T-helper 17 cell (primary cell): ENCODE data around the gene LAYN. TPM values are rescaled to one million over a fixed set of nuclear protein-coding genes. Genes with fewer than 3 reads are reported as not detected.

Experiments
- ATAC-seq: fragments of 150-1000 bp; cut with Tn5 transposase; 2 replicates; pipeline ENCODE4 v1.10.0; 2021; ENCODE audit warnings: mild to moderate bottlenecking, moderate library complexity
- DNase-seq, 3 donors: peaks; one replicate each; pipeline versions ENCODE4 v3.0.0 to v3.0.0-alpha.2; 2020 to 2021
- H3K9me3 ChIP-seq: one replicate; pipeline ENCODE4 v1.7.0; 2013; ENCODE audit warnings: low read length, mild to moderate bottlenecking; ENCODE audit not compliant: control insufficient read depth, poor library complexity, severe bottlenecking
- H3K27ac Mint-ChIP-seq: one replicate; pipeline ENCODE4 v1.8.0; 2022; ENCODE audit warnings: mild to moderate bottlenecking, moderate library complexity, mixed read lengths
- H3K27me3 Mint-ChIP-seq: one replicate; pipeline ENCODE4 v1.8.0; 2022; ENCODE audit warnings: mixed read lengths
- H3K36me3 Mint-ChIP-seq: one replicate; pipeline ENCODE4 v1.8.0; 2022; ENCODE audit warnings: low read depth, mixed read lengths
- H3K4me1 Mint-ChIP-seq: one replicate; pipeline ENCODE4 v1.8.0; 2022; ENCODE audit warnings: mild to moderate bottlenecking, mixed read lengths
- H3K4me3 Mint-ChIP-seq: one replicate; pipeline ENCODE4 v1.8.0; 2022; ENCODE audit warnings: mild to moderate bottlenecking, moderate library complexity, mixed read lengths
- total RNA-seq, 4 donors: library from RNA in 2 of 4; stranded (reverse) in 2 of 4; gene quantifications; one replicate each; pipeline ENCODE4 v1.2.3 and lab custom pipeline; 2022 to 2026

The LAYN gene
- total RNA-seq, 2 donors from 2014 or later, result 1.4 TPM; not detected in 1

DNA sequence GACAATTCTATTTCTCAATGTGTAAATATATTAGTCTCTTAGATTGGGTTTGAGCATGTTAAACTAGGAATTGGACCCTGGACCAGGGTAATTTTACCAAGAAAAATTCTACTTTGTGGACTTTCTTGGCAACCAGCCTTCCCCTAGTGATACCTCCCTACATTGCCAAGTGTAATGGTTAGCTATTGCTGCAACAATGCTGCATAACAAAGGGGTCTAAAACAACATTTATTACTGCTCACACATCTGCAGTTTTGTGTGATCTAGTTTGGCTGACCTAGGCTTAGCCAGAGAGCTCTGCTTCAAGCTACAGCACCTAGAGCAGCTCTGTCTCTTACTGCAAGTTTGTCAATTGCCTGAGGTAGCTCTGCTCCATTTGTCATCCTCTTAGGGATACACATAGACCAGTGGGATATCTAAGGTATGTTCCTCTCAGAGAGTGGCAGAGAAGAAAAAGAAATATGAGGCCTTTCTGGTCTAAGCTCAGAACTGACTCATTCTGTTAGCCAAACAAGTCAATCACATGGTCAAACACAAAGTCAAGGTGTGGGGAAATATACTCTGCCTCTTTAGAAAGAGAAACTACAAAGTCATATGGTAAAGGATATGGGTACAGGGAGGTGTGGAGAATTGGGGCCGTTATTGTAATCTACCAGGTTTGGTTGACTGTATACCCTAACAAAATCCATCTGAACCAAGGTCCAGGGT lies 2.0 kb upstream of the LAYN start:
- Mint-ChIP-seq H3K27ac (no peak overlapping the region), H3K27me3 (peaks cover 88% of the 10 kb centered on the region), H3K4me3 (no peak overlapping the region), H3K4me1 (peaks cover 7% of the 10 kb centered on the region), H3K36me3 (no peaks in the 10 kb centered on the region)
- DNase-seq, result no peak
- H3K9me3 ChIP-seq, result no peaks in the 10 kb centered on the region
- no peak for ATAC-seq

DNA sequence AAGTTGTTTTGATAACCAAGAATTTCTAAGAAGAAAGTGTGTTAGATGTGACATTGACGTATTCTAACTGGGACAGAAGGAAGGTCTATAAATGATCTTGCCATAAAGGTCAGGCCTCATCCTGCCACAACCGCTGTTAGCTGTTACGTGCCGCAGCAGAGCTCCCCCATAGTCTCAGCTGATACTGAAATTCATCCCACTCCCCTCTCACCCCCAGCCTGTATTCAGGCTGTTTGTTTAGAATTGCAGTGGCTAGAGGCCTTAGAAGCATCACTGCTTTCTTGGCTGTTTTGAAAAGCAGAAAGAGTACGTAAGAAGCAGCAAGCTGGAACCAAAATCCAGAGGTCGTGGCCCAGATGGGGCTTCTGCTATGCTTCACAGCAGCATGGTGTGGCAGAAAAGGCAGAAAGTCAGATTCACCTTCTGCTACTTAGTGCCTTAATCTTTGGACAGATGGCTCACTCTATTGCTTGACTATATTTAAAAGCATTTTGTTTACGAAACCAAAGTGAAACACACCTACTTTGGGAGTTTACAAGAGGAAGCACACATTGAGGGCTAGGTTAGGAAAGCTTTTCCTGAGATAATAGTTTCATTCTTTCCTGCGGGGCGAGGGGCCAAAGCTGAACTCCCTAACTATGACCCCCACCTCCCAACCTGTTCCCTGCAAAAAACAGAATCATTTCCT lies 950 bp upstream of the LAYN start:
- no peak overlapping the region for H3K27ac Mint-ChIP-seq
- peaks cover 88% of the 10 kb centered on the region for H3K27me3 Mint-ChIP-seq
- H3K36me3 Mint-ChIP-seq, result no peaks in the 10 kb centered on the region
- H3K9me3 ChIP-seq, result no peaks in the 10 kb centered on the region
- peak overlapping the region; percentile 56 for H3K4me3 Mint-ChIP-seq
- peak; percentile 24 for ATAC-seq
- peaks cover 7% of the 10 kb centered on the region for H3K4me1 Mint-ChIP-seq
- DNase-seq, result no peak

DNA sequence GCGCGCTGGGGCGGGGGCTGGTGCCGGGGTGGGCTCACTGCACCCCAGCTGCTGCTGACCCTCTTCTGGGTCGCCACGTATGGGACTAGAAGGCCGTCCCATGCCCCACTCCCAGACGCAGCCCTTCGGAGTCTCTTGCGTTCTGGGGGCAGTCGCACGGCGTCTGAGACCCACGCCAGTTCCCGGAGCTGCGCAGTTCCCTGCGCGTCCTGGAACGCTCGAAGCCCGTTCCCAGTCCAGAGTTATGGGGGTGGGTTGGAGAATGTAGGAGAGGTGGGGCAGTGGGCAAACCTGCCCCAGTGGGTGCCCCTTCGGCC lies 375 bp downstream of the LAYN start:
- Mint-ChIP-seq H3K36me3 (no peaks in the 10 kb centered on the region), H3K4me1 (peaks cover 4% of the 10 kb centered on the region), H3K4me3 (peak overlapping the region; percentile 39), H3K27ac (no peak overlapping the region), H3K27me3 (peaks cover 85% of the 10 kb centered on the region)
- DNase-seq (no peak), ATAC-seq (peak; percentile 5)
- H3K9me3 ChIP-seq, result no peaks in the 10 kb centered on the region

DNA sequence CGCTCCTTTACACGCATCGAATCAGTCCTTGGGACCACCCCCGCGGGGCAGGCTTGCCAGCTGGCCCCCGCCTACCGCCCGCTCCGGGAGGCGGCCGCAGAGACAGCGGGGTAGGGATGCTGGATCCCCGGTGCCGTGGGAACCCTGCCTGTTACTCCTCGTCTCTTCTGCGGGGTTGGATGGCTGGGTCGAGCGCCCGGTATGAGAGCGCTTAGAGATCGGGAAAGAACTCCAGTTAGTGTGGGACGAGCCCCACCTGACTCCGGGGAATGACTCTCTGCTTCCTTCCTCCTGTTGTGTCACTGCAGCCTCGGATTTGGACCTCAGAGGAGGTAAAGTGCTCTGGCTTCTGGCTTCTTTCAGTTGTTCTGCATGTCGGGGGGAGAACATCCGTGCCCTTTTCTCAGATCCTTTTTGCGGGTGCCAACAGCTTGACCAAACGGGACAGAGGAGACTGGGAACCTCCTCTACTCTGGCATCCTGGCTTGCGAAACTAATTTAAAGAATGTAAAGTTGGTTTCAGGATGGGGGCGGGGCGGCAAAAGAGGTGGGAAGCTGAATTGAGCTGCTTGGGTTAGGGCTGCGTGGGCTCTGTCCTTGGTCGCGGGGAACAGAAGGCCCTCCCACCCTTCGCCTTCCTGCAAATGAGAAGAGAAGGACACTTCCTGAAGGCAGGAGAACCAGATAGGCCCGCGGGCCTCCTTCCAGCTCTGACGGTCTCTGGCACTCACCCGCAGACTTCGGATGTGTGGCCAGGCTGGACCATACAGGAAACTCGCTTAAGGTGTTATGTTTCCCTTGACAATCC lies 938 bp downstream of the LAYN start:
- Mint-ChIP-seq H3K4me3 (peak overlapping the region; percentile 90), H3K27ac (peak overlapping the region; percentile 27), H3K36me3 (no peaks in the 10 kb centered on the region), H3K4me1 (peaks cover 4% of the 10 kb centered on the region), H3K27me3 (peaks cover 85% of the 10 kb centered on the region)
- no peaks in the 10 kb centered on the region for H3K9me3 ChIP-seq
- ATAC-seq (no peak), DNase-seq (no peak)

DNA sequence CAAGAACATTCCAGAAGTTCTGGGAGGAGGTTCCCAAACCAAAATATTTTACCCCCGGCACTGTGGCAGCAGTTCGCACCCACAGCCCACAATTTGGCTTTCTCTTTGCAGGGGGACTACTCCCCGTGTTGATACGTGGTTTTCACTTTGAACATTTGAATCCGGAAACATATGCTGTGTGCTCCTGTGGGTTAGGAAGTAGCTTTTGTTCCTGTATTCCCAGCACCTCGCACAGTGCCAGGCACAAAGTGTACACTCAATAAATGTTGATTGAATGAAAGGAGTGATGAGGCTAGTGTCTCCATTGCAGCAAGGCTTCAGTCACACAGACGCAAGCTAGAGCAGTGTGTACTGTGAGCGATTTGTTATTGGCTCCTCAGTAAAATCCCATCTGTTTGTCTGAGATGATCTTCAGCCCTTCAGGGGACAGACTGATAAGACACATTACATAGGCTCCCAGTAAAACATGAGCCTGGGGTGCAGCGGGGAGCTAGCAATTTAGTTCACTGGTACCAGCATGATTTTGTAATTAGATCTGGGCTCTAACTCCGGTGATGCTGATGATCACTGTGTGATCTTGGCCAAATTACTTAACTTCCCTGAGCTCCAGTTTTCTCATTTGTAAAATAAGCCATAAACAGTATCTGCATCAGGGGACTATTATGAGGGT lies 2.2 kb downstream of the LAYN start:
- ATAC-seq, result no peak
- no peak for DNase-seq
- no peaks in the 10 kb centered on the region for H3K9me3 ChIP-seq
- H3K27me3 Mint-ChIP-seq, result peaks cover 83% of the 10 kb centered on the region
- H3K27ac Mint-ChIP-seq, result no peak overlapping the region
- H3K4me1 Mint-ChIP-seq, result peaks cover 4% of the 10 kb centered on the region
- H3K4me3 Mint-ChIP-seq, result no peak overlapping the region
- no peaks in the 10 kb centered on the region for H3K36me3 Mint-ChIP-seq

DNA sequence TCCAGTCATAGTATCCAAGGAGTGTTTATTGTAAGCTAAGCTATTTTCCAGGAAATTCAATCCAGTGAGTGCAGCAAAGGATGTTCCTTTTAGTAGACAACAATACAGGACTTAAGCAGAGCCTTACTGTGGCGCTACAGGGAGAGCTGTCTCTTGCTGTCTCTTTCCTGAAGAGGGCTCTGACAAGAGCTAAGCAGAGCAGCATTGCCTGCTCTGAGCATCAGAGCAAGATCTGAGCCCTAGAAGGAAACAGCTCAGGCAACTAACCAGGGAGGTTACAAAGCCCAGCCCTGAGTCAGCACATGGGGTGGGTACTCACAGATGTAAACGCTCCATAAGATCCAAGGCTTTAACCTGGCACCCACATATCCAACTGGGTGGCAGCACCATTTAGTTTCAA lies 8.0 kb downstream of the LAYN start:
- Mint-ChIP-seq H3K4me1 (no peaks in the 10 kb centered on the region), H3K27ac (no peak overlapping the region), H3K36me3 (no peaks in the 10 kb centered on the region), H3K4me3 (no peak overlapping the region), H3K27me3 (peaks cover 82% of the 10 kb centered on the region)
- no peaks in the 10 kb centered on the region for H3K9me3 ChIP-seq
- DNase-seq (no peak), ATAC-seq (no peak)

DNA sequence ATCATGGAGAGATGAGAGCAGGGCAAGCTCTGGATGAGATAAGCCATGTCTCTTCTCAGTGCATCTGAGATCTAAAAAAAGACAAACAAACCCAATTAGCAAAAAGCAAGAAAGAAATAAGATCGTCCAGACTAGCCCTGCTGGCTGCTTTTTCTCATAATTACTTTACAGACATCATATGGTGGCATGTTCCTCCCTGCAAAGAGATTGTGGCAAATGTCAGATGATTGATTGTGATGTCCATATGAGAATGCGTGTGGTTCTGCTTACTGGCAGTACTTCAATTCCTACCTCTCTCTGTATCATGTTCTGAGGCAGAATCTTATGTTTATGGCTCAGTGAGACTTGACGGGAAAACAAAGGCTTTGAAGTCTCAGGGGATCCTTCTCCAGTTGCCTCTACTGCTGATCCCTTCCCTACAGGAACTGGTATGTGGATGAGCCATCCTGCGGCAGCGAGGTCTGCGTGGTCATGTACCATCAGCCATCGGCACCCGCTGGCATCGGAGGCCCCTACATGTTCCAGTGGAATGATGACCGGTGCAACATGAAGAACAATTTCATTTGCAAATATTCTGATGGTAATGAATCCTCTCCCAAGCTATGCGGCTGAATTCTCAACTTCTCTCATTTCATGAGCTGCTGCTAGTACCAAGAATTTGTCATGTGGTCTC lies 8.8 kb downstream of the LAYN start:
- no peak overlapping the region for H3K4me3 Mint-ChIP-seq
- DNase-seq (no peak), ATAC-seq (no peak)
- H3K4me1 Mint-ChIP-seq, result no peaks in the 10 kb centered on the region
- no peak overlapping the region for H3K27ac Mint-ChIP-seq
- peaks cover 79% of the 10 kb centered on the region for H3K27me3 Mint-ChIP-seq
- no peaks in the 10 kb centered on the region for H3K36me3 Mint-ChIP-seq
- no peaks in the 10 kb centered on the region for H3K9me3 ChIP-seq

DNA sequence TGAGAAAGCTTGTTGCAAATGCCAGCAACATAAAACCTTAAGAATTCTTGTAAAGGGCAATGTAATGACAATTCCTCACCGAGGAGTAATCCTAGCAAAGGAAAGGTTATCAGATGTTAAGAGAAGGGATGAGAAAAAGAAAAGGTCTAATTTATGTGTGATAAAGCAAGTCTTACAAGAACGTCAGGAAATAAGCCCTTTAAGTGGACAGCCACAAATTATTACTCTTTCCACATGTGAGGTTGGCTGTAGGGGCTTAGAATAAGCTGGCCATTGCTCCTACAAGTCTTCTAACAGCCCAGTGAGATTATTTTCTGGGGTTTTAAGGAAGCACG lies 9.3 kb downstream of the LAYN start:
- Mint-ChIP-seq H3K27me3 (peaks cover 76% of the 10 kb centered on the region), H3K27ac (no peak overlapping the region), H3K4me1 (no peaks in the 10 kb centered on the region), H3K36me3 (no peaks in the 10 kb centered on the region), H3K4me3 (no peak overlapping the region)
- no peaks in the 10 kb centered on the region for H3K9me3 ChIP-seq
- DNase-seq (no peak), ATAC-seq (no peak)

DNA sequence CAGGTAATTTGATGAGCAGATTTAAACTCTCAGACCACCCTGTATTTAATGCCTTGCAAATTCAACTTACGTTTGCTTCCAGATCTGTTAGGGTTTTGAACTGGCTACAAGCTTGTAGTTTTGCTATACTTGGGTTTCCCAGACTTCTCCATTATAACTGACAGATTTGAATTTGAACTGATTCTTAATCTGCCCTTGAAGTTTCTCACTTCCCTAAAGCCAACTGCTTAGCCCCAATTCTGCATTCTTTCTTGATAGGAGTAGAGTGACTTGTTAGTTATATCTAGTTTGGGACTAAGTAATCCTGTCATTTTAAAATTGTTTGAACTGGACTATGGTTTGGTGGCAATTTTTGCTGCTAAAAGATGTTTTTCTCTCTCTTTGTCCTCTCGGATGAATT lies 9.7 kb downstream of the LAYN start:
- H3K9me3 ChIP-seq, result no peaks in the 10 kb centered on the region
- Mint-ChIP-seq H3K4me1 (no peaks in the 10 kb centered on the region), H3K27me3 (peaks cover 73% of the 10 kb centered on the region), H3K27ac (no peak overlapping the region), H3K4me3 (no peak overlapping the region), H3K36me3 (no peaks in the 10 kb centered on the region)
- DNase-seq, result no peak
- ATAC-seq, result no peak

DNA sequence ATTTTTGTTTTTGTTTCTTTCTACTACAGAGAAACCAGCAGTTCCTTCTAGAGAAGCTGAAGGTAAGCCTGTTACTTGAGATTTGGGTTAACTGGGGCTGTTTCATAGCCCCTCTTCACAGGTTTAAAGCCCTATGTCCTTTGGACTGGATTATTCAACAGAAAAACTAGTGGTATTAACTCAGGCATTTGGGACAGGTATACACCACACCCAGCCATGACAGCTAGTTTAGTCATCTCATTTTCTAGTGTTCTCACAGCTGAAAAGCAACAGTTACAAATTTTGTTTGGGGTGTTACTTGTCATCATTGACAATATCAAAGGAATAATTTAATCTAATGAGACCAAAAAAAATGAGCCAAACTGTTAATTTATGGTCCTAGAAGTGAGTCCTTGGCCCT lies 14.0 kb downstream of the LAYN start:
- no peaks in the 10 kb centered on the region for H3K36me3 Mint-ChIP-seq
- H3K4me3 Mint-ChIP-seq, result no peak overlapping the region
- no peaks in the 10 kb centered on the region for H3K9me3 ChIP-seq
- no peak overlapping the region for H3K27ac Mint-ChIP-seq
- H3K4me1 Mint-ChIP-seq, result no peaks in the 10 kb centered on the region
- no peak for DNase-seq
- peaks cover 33% of the 10 kb centered on the region for H3K27me3 Mint-ChIP-seq
- ATAC-seq, result no peak

DNA sequence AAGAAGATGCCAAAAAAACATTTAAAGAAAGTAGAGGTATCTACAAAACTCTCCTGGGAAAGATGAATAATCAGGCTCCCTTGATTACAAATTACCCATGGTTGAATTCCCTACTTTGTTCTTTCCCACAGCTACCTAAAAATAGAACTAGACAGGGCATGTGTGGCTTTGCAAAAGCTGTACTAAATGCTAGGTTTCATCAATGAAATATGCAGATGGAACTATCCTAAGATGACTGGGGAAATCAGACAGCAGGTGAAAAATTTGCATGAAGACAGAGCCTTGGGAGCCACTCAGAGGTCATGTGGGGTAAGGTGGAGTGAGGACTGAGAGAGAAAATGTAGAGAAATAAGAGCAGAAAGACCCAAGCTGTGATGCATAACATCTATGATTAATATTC lies 14.7 kb downstream of the LAYN start:
- H3K36me3 Mint-ChIP-seq, result no peaks in the 10 kb centered on the region
- DNase-seq (no peak), ATAC-seq (no peak)
- no peaks in the 10 kb centered on the region for H3K9me3 ChIP-seq
- no peak overlapping the region for H3K4me3 Mint-ChIP-seq
- no peak overlapping the region for H3K27ac Mint-ChIP-seq
- H3K27me3 Mint-ChIP-seq, result peaks cover 30% of the 10 kb centered on the region
- H3K4me1 Mint-ChIP-seq, result no peaks in the 10 kb centered on the region

DNA sequence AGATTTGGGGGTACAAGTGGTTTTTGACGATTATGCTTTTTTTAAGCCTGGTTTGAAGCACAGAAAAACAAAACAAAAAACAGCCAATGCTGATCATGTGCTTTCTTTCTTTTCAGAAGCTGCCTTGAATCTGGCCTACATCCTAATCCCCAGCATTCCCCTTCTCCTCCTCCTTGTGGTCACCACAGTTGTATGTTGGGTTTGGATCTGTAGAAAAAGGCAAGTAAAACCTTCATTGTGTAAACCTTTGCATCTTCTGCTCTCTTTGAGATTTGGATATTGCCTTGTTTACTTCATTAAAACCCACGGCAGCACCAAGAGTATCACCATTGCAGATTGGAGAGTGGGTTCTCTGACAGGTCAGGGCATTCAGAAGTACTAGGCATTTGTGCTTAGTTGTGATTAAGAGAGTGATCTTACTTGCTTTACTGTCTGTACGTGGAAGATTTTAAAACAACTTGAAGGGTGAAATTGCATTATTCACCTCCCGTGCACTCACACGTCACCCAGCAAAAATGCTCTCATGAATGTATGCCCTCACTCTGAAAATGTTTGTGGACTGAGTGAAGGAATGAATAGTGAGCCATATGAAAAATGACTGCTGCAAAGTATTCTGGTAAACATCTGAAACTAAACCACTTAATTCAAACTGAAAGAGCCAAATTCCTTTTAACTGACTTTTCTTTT lies 17.0 kb downstream of the LAYN start:
- Mint-ChIP-seq H3K27me3 (peaks cover 22% of the 10 kb centered on the region), H3K4me3 (no peak overlapping the region), H3K4me1 (no peaks in the 10 kb centered on the region), H3K36me3 (no peaks in the 10 kb centered on the region), H3K27ac (no peak overlapping the region)
- ATAC-seq, result no peak
- H3K9me3 ChIP-seq, result no peaks in the 10 kb centered on the region
- no peak for DNase-seq
